HCT116 (cell line): ENCODE measurements around the gene SART1. TPM values are rescaled to one million over a fixed set of nuclear protein-coding genes. Genes with fewer than 3 reads are reported as not detected.

Source experiments
- ATAC-seq: fragments of 200-7000 bp; cut with Tn5 transposase; 2 replicates; pipeline ENCODE4 v1.9.1; 2020; ENCODE audit warnings: mild to moderate bottlenecking, moderate library complexity
- BruUV-seq: library from RNA; stranded (reverse); fragments of 400-500 nt; replicated peaks from 2 replicates; lab custom pipeline; 2021; lab: Mats Ljungman, UMichigan
- CTCF ChIA-PET: fragments of 300-600 bp; sonication (Branson Sonifier 250); formaldehyde crosslinking; loops from one replicate; lab custom pipeline; 2021; ENCODE audit warnings: antibody characterized with exemption; lab: Charles Lee
- POLR2A ChIA-PET: fragments of 300-600, 350-600 bp; sonication (Branson Sonifier 250); formaldehyde crosslinking; loops from one replicate; lab custom pipeline; 2021; ENCODE audit warnings: antibody characterized with exemption; lab: Charles Lee
- RAD21 ChIA-PET, 2 experiments: fragments of 300-600 bp; sonication (Branson Sonifier 250); formaldehyde crosslinking; loops; one replicate each; lab custom pipeline; 2023; ENCODE audit warnings: low total read pairs in 2 of 2; ENCODE audit not compliant: uncharacterized antibody in 2 of 2, unreplicated experiment in 2 of 2, low non-redundant PET in 1 of 2; lab: Charles Lee
- DNase-seq: peaks from one replicate; pipeline ENCODE4 v3.0.0-alpha.2; 2010; ENCODE audit warnings: low read depth, low spot score
- H2AFZ ChIP-seq: fragments of 200-600 bp; shearing (Covaris generic), sonication (generic); 2 replicates; pipeline ENCODE4 v1.6.1; 2017; ENCODE audit warnings: low read depth, mixed run types, mixed read lengths, antibody characterized with exemption, low read length; ENCODE audit not compliant: poor library complexity, severe bottlenecking
- H3K27ac ChIP-seq: 2 replicates; pipeline ENCODE4 v1.5.1; 2012; ENCODE audit warnings: low read depth, low read length
- H3K27me3 ChIP-seq: fragments of 200-600 bp; sonication (generic); 2 replicates; pipeline ENCODE4 v1.6.1; 2016; ENCODE audit warnings: mixed run types, low read length, mixed read lengths; ENCODE audit not compliant: insufficient read depth
- H3K36me3 ChIP-seq, 2 experiments: fragments of 200-500 bp in 1 of 2; fragments of 200-600 bp in 1 of 2; sonication (Bioruptor generic) in 1 of 2; sonication (generic) in 1 of 2; 2 replicates each; pipeline versions ENCODE4 v1.5.1 to v1.6.1; 2014 to 2016; ENCODE audit warnings: low read length in 2 of 2, inconsistent platforms in 1 of 2, mixed read lengths in 1 of 2, mixed run types in 1 of 2; ENCODE audit not compliant: insufficient read depth in 2 of 2, control insufficient read depth in 1 of 2
- H3K4me1 ChIP-seq, 2 experiments: fragments of 200-600 bp in 1 of 2; sonication (generic) in 1 of 2; 2 replicates each; pipeline versions ENCODE4 v1.5.1 to v1.6.1; 2012 to 2017; ENCODE audit warnings: low read length in 2 of 2, inconsistent platforms in 1 of 2, mild to moderate bottlenecking in 1 of 2, mixed read lengths in 1 of 2, mixed run types in 1 of 2, moderate library complexity in 1 of 2; ENCODE audit not compliant: insufficient read depth in 2 of 2, control insufficient read depth in 1 of 2
- H3K4me2 ChIP-seq: fragments of 200-600 bp; sonication (generic); 2 replicates; pipeline ENCODE4 v1.6.1; 2017; ENCODE audit warnings: mixed run types, low read length, mixed read lengths
- H3K4me3 ChIP-seq, 2 experiments: fragments of 200-600 bp in 1 of 2; sonication (generic) in 1 of 2; replicated peaks in 1 of 2; 2 replicates each; pipeline ENCODE4 v1.5.1; 2011 to 2016; ENCODE audit warnings: low read length in 2 of 2, control low read depth in 1 of 2, low read depth in 1 of 2, mild to moderate bottlenecking in 1 of 2, mixed read lengths in 1 of 2, mixed run types in 1 of 2
- H3K79me2 ChIP-seq: fragments of 200-600 bp; sonication (generic); 2 replicates; pipeline ENCODE4 v1.6.1; 2017; ENCODE audit warnings: mild to moderate bottlenecking, mixed run types, low read length, moderate library complexity, mixed read lengths; ENCODE audit not compliant: insufficient read depth
- H3K9ac ChIP-seq: fragments of 200-600 bp; sonication (generic); 2 replicates; pipeline ENCODE4 v1.6.1; 2016; ENCODE audit warnings: low read length, mixed read lengths
- H3K9me2 ChIP-seq: fragments of 200-600 bp; sonication (generic), shearing (Covaris generic); 2 replicates; pipeline ENCODE4 v1.6.1; 2017; ENCODE audit warnings: mixed run types, mild to moderate bottlenecking, moderate library complexity; ENCODE audit not compliant: insufficient read depth
- H3K9me3 ChIP-seq, 2 experiments: fragments of 200-500 bp in 1 of 2; fragments of 200-600 bp in 1 of 2; sonication (Bioruptor generic) in 1 of 2; sonication (generic) in 1 of 2; 2 replicates each; pipeline ENCODE4 v1.6.1; 2014 to 2017; ENCODE audit warnings: low read length in 2 of 2, mixed read lengths in 2 of 2, inconsistent platforms in 1 of 2, low read depth in 1 of 2, mild to moderate bottlenecking in 1 of 2, mixed run types in 1 of 2, moderate library complexity in 1 of 2; ENCODE audit not compliant: control insufficient read depth in 1 of 2, insufficient read depth in 1 of 2
- H4K20me1 ChIP-seq: fragments of 200-600 bp; sonication (generic), shearing (Covaris generic); 2 replicates; pipeline ENCODE4 v1.6.1; 2017; ENCODE audit warnings: mixed run types, mild to moderate bottlenecking, moderate library complexity; ENCODE audit not compliant: insufficient read depth
- CBX3 ChIP-seq: IDR thresholded peaks from 2 replicates; pipeline ENCODE4 v1.6.1; 2012; ENCODE audit warnings: low read depth
- POLR2AphosphoS5 ChIP-seq: IDR thresholded peaks from 2 replicates; pipeline ENCODE4 v1.6.1; 2011; ENCODE audit warnings: mild to moderate bottlenecking, low read depth, low read length, moderate library complexity
- REST ChIP-seq: IDR thresholded peaks from 2 replicates; pipeline ENCODE4 v1.6.1; 2012; ENCODE audit warnings: low read depth
- SIN3A ChIP-seq: IDR thresholded peaks from 2 replicates; pipeline ENCODE4 v1.6.1; 2012; ENCODE audit warnings: low read depth
- SRF ChIP-seq: IDR thresholded peaks from 2 replicates; pipeline ENCODE4 v1.6.1; 2012; ENCODE audit warnings: low read depth
- intact Hi-C: fragments of 100-400 bp; cut with micrococcal nuclease; formaldehyde crosslinking; loops from 2 replicates; pipeline ENCODE4 v1.10.0; 2022
- total RNA-seq: library from RNA; stranded (reverse); gene quantifications from one replicate; pipeline ENCODE4 v1.2.1, GENCODE V29; 2021; ENCODE audit not compliant: unreplicated experiment

SART1 gene
- total RNA-seq, 1 experiment from 2014 or later = 47.9 TPM

GRCh38 chr11:65976216-65977176 is 15.0 kb downstream of the SART1 start:
- ChIA-PET RAD21 (no interaction called here), CTCF (no interaction called here), POLR2A (no interaction called here)
- Histone ChIP-seq H3K9me3 (no peaks in the 10 kb centered on the region), H3K9ac (no peak overlapping the region), H3K79me2 (no peaks in the 10 kb centered on the region), H3K4me3 (no peak overlapping the region), H3K4me1 (no peaks in the 10 kb centered on the region), H3K36me3 (peaks cover 6 to 10% of the 10 kb centered on the region in 2 experiments; a peak in 3 of 4 replicates), H2AFZ (no peak overlapping the region), H3K4me2 (no peak overlapping the region), H3K27ac (no peak overlapping the region; the same call in 1 of the 2 replicates), H4K20me1 (no peaks in the 10 kb centered on the region), H3K9me2 (no peaks in the 10 kb centered on the region), H3K27me3 (no peaks in the 10 kb centered on the region)
- no peak for ATAC-seq
- intact Hi-C loops = no loop called here
- TF ChIP-seq CBX3 (no peak), SIN3A (no peak), POLR2AphosphoS5 (no peak), SRF (no peak), REST (no peak)
- no TSS peak for BruUV-seq
- no peak for DNase-seq
